HG03575 (cell line): Measurements from ENCODE around the gene CDK10.

Experiments
- ATAC-seq: cut with Tn5 transposase; IDR thresholded peaks from one replicate; pipeline ENCODE4 v1.9.1; 2021; ENCODE audit not compliant: unreplicated experiment, insufficient number of reproducible peaks, low FRiP score; ENCODE audit errors: extremely low read depth

The CDK10 gene

GRCh38 chr16:89727406-89728120, 41.1 kb downstream of the CDK10 start:
- ATAC-seq: no peak

GRCh38 chr16:89729293-89729692, 42.8 kb downstream of the CDK10 start:
- ATAC-seq: no peak

- no peak for ATAC-seq
Measured at GRCh38 chr16:89729863-89730593, 43.5 kb downstream of the CDK10 start.

DNA sequence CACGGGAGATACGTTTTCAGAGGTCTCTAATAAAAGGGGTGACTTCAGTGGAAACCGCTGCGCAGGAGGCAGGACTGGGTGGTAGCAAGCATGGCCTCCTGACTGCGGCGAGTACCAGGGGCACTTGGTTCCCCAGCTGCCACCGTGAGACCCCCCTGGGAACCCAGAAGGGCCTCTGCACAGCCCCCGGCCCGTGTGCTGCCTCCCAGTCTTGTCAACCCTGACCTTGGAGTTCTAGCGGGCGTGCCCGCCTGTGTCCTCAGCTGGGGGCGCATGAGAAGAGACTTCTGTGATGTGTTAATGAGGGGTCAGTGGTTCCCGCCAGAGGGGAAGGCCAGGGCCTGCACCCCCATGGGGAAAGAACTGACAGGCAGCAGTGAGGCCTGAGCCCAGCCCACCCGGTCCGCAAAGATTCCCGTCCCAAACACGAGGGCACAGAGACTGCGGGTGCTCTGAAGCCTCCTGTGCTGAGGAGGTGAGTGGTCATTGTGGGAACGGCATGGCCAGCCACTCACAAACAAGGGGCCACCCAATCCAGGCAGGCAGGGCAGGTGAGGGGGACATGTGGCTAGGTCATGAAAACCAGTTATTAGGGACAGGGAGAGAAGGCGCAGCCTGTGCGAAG, 44.2 kb downstream of the CDK10 start:
- no peak for ATAC-seq

- no peak for ATAC-seq
Measured at GRCh38 chr16:89732142-89732917, 45.8 kb downstream of the CDK10 start.

GRCh38 chr16:89732918-89733242, 46.4 kb downstream of the CDK10 start:
- no peak for ATAC-seq

DNA sequence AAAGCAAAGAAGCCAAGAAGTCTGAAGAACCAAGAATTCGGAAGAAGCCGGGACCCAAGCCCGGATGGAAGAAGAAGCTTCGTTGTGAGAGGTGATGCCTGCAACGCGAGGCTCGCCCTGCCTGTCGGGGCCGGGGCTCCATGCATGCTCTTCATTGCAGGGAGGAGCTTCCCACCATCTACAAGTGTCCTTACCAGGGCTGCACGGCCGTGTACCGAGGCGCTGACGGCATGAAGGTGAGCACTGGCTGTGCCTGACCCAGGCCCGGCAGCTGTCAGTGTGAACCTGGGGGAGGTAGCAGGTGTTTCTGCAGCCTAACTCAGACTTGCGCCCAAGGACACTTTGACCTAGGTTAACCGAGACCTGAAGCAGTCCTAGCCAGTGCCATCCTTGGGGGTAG, 46.8 kb downstream of the CDK10 start:
- no peak for ATAC-seq

GRCh38 chr16:89733792-89734191, 47.3 kb downstream of the CDK10 start:
- ATAC-seq: no peak

- ATAC-seq: no peak
Measured at GRCh38 chr16:89736554-89736953, 50.1 kb downstream of the CDK10 start.

DNA sequence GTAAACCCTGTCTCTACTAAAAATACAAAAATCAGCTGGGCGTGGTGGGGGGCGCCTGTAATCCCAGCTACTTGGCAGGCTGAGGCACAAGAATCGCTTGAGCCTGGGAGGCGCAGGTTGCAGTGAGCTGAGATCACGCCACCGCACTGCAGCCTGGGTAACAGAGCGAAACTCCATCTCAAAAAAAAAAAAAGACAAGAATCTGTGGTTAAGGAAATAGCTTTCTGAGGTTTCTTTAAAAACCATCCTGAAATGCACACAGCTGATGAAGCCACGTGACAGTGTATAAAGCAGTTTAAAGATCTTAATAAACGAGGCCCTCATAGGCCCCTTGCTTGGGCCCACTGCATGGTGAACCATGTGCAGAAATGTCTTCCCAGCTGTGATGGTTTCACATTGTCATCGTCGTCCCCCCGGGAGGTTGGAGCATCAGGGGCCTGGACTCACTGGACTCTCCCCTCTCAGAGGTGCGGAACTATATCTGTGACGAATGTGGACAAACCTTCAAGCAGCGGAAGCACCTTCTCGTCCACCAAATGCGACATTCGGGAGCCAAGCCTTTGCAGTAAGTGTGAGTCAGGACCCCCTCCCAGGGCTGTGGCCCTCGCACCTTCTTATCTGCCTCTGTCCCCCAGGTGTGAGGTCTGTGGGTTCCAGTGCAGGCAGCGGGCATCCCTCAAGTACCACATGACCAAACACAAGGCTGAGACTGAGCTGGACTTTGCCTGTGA, 51.0 kb downstream of the CDK10 start:
- no peak for ATAC-seq

DNA sequence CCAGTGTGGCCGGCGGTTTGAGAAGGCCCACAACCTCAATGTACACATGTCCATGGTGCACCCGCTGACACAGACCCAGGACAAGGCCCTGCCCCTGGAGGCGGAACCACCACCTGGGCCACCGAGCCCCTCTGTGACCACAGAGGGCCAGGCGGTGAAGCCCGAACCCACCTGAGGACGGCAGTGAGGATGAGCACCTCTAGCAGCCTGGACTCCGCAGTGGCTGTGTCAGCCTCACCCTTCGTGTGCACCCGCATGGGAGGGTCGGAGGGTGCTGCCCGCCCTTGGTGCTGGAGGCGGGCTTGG, 51.5 kb downstream of the CDK10 start:
- no peak for ATAC-seq

DNA sequence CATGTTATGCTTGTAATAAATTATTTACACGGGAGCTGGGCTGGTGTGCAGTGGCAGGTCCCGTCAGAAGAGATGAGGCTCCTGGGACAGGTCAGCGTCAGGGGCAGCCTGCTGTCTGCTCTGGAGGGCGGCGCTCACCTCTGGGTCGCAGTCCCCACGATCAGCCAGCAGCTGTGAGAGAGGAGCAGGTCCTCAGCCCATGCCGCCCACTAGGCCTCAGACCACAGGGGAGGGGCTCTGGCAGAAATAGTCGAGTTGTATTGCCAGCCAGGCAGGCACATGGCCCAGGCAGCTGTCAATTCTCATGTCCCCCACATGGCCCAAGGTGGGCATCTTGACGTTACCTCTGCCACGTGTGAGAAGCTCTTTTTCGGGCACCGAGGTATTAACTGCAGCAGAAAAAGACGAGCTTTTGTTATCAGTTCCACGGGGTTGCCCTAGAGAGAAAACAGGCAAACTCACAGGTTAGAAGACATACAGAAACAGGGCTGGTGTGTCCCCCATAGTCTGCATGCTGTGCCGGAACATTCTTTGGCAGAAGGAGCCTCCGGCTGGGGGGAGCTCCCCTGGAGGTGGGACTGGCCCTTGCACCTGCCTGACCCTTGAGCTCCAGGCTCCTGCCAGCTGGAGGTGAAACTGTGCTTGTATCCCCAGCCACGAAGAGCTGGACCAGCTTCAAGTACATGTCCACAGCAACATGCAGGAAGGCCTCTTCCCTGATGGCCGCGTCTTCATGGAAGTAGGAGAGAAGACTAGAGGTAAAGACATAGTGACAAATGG, 52.2 kb downstream of the CDK10 start:
- no peak for ATAC-seq

DNA sequence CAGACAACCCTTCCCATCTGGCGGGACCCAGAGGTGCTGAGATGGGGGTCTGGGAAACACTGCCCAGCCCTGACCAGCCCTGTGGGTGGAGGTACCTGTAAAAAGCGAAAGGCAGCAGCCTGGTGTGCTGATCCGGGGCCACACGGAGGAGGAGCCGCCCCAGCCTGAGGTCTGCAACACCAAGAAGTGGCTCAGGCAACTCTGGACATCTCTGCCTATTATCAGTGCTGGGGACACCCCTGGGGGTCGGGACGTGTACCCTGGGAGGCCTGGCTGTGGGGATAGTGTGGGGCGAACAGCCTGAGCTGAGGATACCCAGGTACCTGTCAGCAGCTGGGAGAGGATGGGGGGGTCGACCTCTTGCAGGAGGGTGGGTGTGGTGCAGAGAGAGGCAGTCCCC, 52.9 kb downstream of the CDK10 start:
- ATAC-seq: no peak

- no peak for ATAC-seq
Measured at GRCh38 chr16:89741342-89742014, 55.0 kb downstream of the CDK10 start.

- no peak for ATAC-seq
Measured at GRCh38 chr16:89742948-89743347, 56.5 kb downstream of the CDK10 start.

DNA sequence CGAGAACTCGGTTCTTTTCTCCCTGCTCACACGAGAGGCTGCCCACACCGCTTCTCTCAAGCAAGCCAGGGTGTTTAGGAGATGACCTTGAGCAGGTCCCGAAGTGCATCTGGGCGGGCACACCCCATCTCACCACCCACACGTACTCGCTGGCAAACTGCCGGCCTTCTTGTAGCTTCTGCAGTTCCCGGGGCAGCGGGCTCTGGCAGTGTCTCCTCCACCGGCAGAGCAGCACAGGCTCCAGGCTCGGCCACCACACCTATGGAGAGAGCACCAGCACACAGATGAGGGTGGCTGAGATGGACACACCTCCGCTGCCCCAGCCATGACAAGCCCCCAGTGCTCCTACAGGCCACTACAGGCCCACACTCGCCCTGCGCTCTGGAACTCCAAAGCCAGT, 58.3 kb downstream of the CDK10 start:
- ATAC-seq: no peak
